Mesenchymal stem cell (in vitro differentiated cells and primary cell): ENCODE measurements around the gene ZNF440.
"Not testable (repeated sequence)": the region's sequence is repeated elsewhere in the genome, so short reads cannot be mapped to it uniquely, and the experiment has no call there.

ENCODE experiments used
- DNase-seq: peaks from one replicate; pipeline ENCODE4 v3.0.0-alpha.2; 2013
- H2AFZ ChIP-seq: one replicate; pipeline ENCODE4 v1.6.1; 2013; ENCODE audit warnings: low read depth, mild to moderate bottlenecking, control low read depth, inconsistent platforms, low read length, moderate library complexity
- H2AK5ac ChIP-seq: 2 replicates; pipeline ENCODE4 v1.6.1; 2013; ENCODE audit warnings: low read length, moderate library complexity, mild to moderate bottlenecking, inconsistent platforms; ENCODE audit not compliant: severe bottlenecking
- H2BK120ac ChIP-seq: one replicate; pipeline ENCODE4 v1.6.1; 2013; ENCODE audit warnings: low read depth, mild to moderate bottlenecking, inconsistent platforms, low read length, moderate library complexity
- H2BK12ac ChIP-seq, 2 experiments: one replicate each; pipeline ENCODE4 v1.6.1; 2013; ENCODE audit warnings: inconsistent platforms in 2 of 2, low read length in 2 of 2, mild to moderate bottlenecking in 2 of 2, moderate library complexity in 2 of 2, control low read depth in 1 of 2
- H2BK15ac ChIP-seq: one replicate; pipeline ENCODE4 v1.6.1; 2013; ENCODE audit warnings: mild to moderate bottlenecking, low read depth, inconsistent platforms; ENCODE audit not compliant: poor library complexity, severe bottlenecking
- H2BK5ac ChIP-seq: 2 replicates; pipeline ENCODE4 v1.6.1; 2013; ENCODE audit warnings: low read depth, mild to moderate bottlenecking, low read length, control low read depth, inconsistent platforms; ENCODE audit not compliant: poor library complexity, severe bottlenecking
- H3K14ac ChIP-seq, 2 experiments: one replicate each; pipeline ENCODE4 v1.6.1; 2013; ENCODE audit warnings: inconsistent platforms in 2 of 2, low read length in 2 of 2, control low read depth in 1 of 2, mild to moderate bottlenecking in 1 of 2, moderate library complexity in 1 of 2
- H3K18ac ChIP-seq, 2 experiments: one replicate each; pipeline ENCODE4 v1.6.1; 2013; ENCODE audit warnings: inconsistent platforms in 2 of 2, low read length in 2 of 2, control low read depth in 1 of 2, low read depth in 1 of 2, mild to moderate bottlenecking in 1 of 2
- H3K23ac ChIP-seq, 2 experiments: one replicate each; pipeline ENCODE4 v1.6.1; 2013; ENCODE audit warnings: inconsistent platforms in 2 of 2, low read length in 2 of 2, mild to moderate bottlenecking in 2 of 2, moderate library complexity in 2 of 2, control low read depth in 1 of 2
- H3K27ac ChIP-seq: 2 replicates; pipeline ENCODE4 v1.5.1; 2013; ENCODE audit warnings: mild to moderate bottlenecking, moderate library complexity, low read length, control low read depth, inconsistent platforms; ENCODE audit not compliant: poor library complexity, severe bottlenecking
- H3K27me3 ChIP-seq, 2 experiments: 2 replicates each; pipeline versions ENCODE4 v1.6.1 to v1.7.0; 2013; ENCODE audit warnings: low read length in 2 of 2, mild to moderate bottlenecking in 2 of 2, moderate library complexity in 2 of 2, control low read depth in 1 of 2, inconsistent platforms in 1 of 2; ENCODE audit not compliant: control insufficient read depth in 1 of 2, insufficient read depth in 1 of 2
- H3K36me3 ChIP-seq, 2 experiments: 2 replicates each; pipeline versions ENCODE4 v1.6.1 to v1.7.0; 2013; ENCODE audit warnings: low read length in 2 of 2, control low read depth in 1 of 2, inconsistent platforms in 1 of 2, low read depth in 1 of 2, mild to moderate bottlenecking in 1 of 2; ENCODE audit not compliant: insufficient read depth in 2 of 2, control insufficient read depth in 1 of 2
- H3K4ac ChIP-seq, 2 experiments: one replicate each; pipeline ENCODE4 v1.6.1; 2013; ENCODE audit warnings: inconsistent platforms in 2 of 2, low read length in 2 of 2, mild to moderate bottlenecking in 2 of 2, moderate library complexity in 2 of 2, control low read depth in 1 of 2, low read depth in 1 of 2
- H3K4me1 ChIP-seq: 2 replicates; pipeline ENCODE4 v1.6.1; 2013; ENCODE audit warnings: low read depth, low read length, control low read depth; ENCODE audit not compliant: control insufficient read depth, insufficient read depth
- H3K4me2 ChIP-seq: 2 replicates; pipeline ENCODE4 v1.6.1; 2013; ENCODE audit warnings: low read length, mild to moderate bottlenecking, inconsistent platforms; ENCODE audit not compliant: poor library complexity, severe bottlenecking
- H3K4me3 ChIP-seq, 2 experiments: 2 replicates each; pipeline versions ENCODE4 v1.5.1 to v1.7.0; 2013; ENCODE audit warnings: low read length in 2 of 2, mild to moderate bottlenecking in 2 of 2, control low read depth in 1 of 2, low read depth in 1 of 2; ENCODE audit not compliant: insufficient read depth in 1 of 2
- H3K79me1 ChIP-seq: replicated peaks from 2 replicates; pipeline ENCODE4 v1.6.1; 2013; ENCODE audit warnings: mild to moderate bottlenecking, control low read depth, low read length, inconsistent platforms; ENCODE audit not compliant: poor library complexity, severe bottlenecking
- H3K9ac ChIP-seq: 2 replicates; pipeline ENCODE4 v1.7.0; 2013; ENCODE audit warnings: mild to moderate bottlenecking, low read length, moderate library complexity
- H3K9me3 ChIP-seq: 2 replicates; pipeline ENCODE4 v1.7.0; 2013; ENCODE audit warnings: mild to moderate bottlenecking, low read length; ENCODE audit not compliant: control insufficient read depth
- H4K8ac ChIP-seq: one replicate; pipeline ENCODE4 v1.6.1; 2013; ENCODE audit warnings: inconsistent platforms, mild to moderate bottlenecking, low read length, moderate library complexity
- H4K91ac ChIP-seq: one replicate; pipeline ENCODE4 v1.6.1; 2013; ENCODE audit warnings: mild to moderate bottlenecking, low read length, inconsistent platforms
- WGBS: methylation state at CpG from one replicate; pipeline ENCODE4 v1.1.7; 2013; ENCODE audit warnings: mixed read lengths; 5-methylcytosine and 5-hydroxymethylcytosine counted together

The ZNF440 gene

GRCh38 chr19:11843722-11844121 lies 29.6 kb downstream of the ZNF440 start:
- H2BK120ac ChIP-seq = no peak overlapping the region
- H3K9me3 ChIP-seq = peaks cover 3% of the 10 kb centered on the region
- no peaks in the 10 kb centered on the region for H3K27me3 ChIP-seq
- no peak overlapping the region for H4K91ac ChIP-seq
- no peak overlapping the region for H3K4ac ChIP-seq
- no peak overlapping the region for H3K18ac ChIP-seq
- H3K4me2 ChIP-seq = no peak overlapping the region
- no peaks in the 10 kb centered on the region for H3K4me1 ChIP-seq
- no peak overlapping the region for H2BK15ac ChIP-seq
- H3K27ac ChIP-seq = no peak overlapping the region
- no peak overlapping the region for H3K9ac ChIP-seq
- no peak for DNase-seq
- H3K23ac ChIP-seq = no peak overlapping the region
- H3K14ac ChIP-seq = no peak overlapping the region
- H3K36me3 ChIP-seq = no peaks in the 10 kb centered on the region
- no peak overlapping the region for H3K4me3 ChIP-seq
- WGBS = 70% methylated on average over 2 of the region's 2 CpGs
- no peak overlapping the region for H4K8ac ChIP-seq
- H3K79me1 ChIP-seq = no peaks in the 10 kb centered on the region
- H2AFZ ChIP-seq = no peak overlapping the region
- H2BK12ac ChIP-seq = no peak overlapping the region
- no peak overlapping the region for H2BK5ac ChIP-seq
- H2AK5ac ChIP-seq = no peak overlapping the region

- H3K27ac ChIP-seq, H3K36me3 ChIP-seq, H3K14ac ChIP-seq, H2BK12ac ChIP-seq, H3K4me2 ChIP-seq, H3K9ac ChIP-seq, H3K27me3 ChIP-seq, H4K91ac ChIP-seq, H2BK5ac ChIP-seq, H3K18ac ChIP-seq, H3K4me3 ChIP-seq, H3K79me1 ChIP-seq, H2AFZ ChIP-seq, H4K8ac ChIP-seq, H3K4me1 ChIP-seq, H3K23ac ChIP-seq, H2BK120ac ChIP-seq, H2AK5ac ChIP-seq, DNase-seq, H3K9me3 ChIP-seq, H3K4ac ChIP-seq, H2BK15ac ChIP-seq: not testable (repeated sequence)
- WGBS = 77% methylated on average over 6 of the region's 6 CpGs
These were observed 33.5 kb downstream of the ZNF440 start for GRCh38 chr19:11847615-11848014.

DNA sequence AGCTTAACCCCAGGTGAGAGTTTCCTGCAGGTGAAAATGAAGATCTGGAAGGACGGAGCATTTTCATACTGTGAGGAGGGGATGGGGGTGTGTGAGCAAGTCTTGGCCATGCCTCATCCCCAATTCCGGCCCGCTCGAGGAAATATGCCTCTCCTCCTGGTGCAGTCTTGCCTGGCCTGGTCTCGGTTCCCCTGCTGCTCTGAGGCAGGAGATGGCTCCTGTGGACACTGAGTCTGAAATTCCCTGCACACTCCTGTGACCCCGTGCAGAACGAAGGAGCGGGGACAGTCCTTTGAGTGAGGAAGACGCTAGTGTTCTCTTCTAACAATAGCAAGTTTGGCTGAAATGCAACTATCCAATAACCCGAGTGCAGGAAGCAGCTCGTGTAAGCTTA lies 34.1 kb downstream of the ZNF440 start:
- Histone ChIP-seq H3K4me3 (peak overlapping the region in 1 of 2 experiments; percentile 77), H3K27ac (no peak overlapping the region), H3K27me3 (no peaks in the 10 kb centered on the region), H3K9ac (no peak overlapping the region), H3K4ac (no peak overlapping the region), H3K9me3 (peaks cover 2% of the 10 kb centered on the region), H3K4me1 (no peaks in the 10 kb centered on the region), H2BK120ac (no peak overlapping the region), H2BK12ac (no peak overlapping the region), H3K79me1 (no peaks in the 10 kb centered on the region), H2AK5ac (no peak overlapping the region), H3K14ac (peak overlapping the region in 1 of 2 experiments; percentile 41), H3K4me2 (no peak overlapping the region), H4K8ac (no peak overlapping the region), H4K91ac (no peak overlapping the region), H2BK15ac (no peak overlapping the region), H3K36me3 (no peaks in the 10 kb centered on the region), H3K23ac (no peak overlapping the region), H2BK5ac (no peak overlapping the region), H2AFZ (no peak overlapping the region), H3K18ac (no peak overlapping the region)
- WGBS = 91% methylated on average over 11 of the region's 11 CpGs
- DNase-seq = no peak

DNA sequence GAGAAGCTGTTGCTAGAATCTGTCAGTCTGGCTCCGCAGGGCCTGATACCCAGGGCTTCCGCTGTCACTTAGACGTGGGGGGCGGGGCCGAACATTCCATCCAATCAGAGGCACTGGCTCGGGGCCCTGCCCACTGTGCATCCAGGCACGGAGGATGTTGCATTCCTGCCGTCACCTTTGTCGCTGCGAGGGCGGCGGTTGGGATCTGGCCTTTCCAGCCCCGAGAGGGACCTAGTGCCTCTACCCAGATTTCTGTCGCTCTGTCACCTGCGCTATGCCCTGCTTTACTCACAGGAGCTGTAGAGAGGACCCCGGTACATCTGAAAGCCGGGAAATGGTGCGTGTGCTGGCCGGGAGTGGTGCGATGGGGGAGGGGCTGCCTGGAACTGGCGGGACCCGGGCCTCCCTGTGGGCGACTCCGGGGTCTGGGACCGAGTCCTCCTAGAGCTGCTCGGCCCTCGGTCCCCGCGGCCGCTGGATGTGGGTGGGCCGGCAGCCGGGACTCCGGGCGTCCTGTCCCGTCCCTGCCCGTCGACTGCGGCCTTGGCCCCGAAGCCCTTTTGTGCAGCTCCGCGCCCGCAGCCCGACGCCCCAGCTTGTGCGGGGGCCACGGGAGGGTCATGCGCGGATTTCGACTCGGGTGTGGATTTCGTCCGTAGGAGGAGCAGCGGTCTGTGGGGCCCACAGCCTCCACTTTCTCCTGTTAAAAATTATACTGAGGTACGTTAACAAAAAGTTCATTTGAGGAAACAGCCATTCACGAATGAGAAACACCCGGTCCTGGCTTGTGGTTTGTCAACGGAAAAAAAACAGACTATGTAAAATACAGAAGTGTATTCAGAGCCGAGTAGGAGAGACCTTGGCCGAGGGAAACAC lies 34.8 kb downstream of the ZNF440 start, which contains the start of gene ZNF439:
TSS of gene ZNF439 (plus strand) at position 133 of the 876 bp plus-strand sequence. CDS start at position 275, 142 bp downstream.
- Histone ChIP-seq H3K4me3 (peak within 1 kb of the TSS in 1 of 2 experiments; percentile 77), H2AK5ac (no peak within 1 kb of the TSS), H3K79me1 (no peaks in the 10 kb centered on the region)

More for the DNA sequence above, 34.8 kb downstream of the ZNF440 start, which contains the start of gene ZNF439:
- no peaks in the 10 kb centered on the region for H3K4me1 ChIP-seq
- H3K9me3 ChIP-seq = peaks cover 2% of the 10 kb centered on the region
- H2BK5ac ChIP-seq = peak within 1 kb of the TSS; percentile 14
- no peak within 1 kb of the TSS for H2AFZ ChIP-seq
- H3K36me3 ChIP-seq = no peaks in the 10 kb centered on the region
- peak within 1 kb of the TSS in 1 of 2 experiments; percentile 41 for H3K14ac ChIP-seq
- H4K91ac ChIP-seq = no peak within 1 kb of the TSS
- H2BK15ac ChIP-seq = no peak within 1 kb of the TSS
- no peak within 1 kb of the TSS for H2BK120ac ChIP-seq
- no peak within 1 kb of the TSS for H3K4ac ChIP-seq
- no peak within 1 kb of the TSS for H2BK12ac ChIP-seq
- peak within 1 kb of the TSS; percentile 52 for H3K9ac ChIP-seq
- H4K8ac ChIP-seq = no peak within 1 kb of the TSS
- H3K23ac ChIP-seq = no peak within 1 kb of the TSS
- no peak within 1 kb of the TSS for H3K27ac ChIP-seq
- no peak within 1 kb of the TSS for H3K4me2 ChIP-seq
- no peak within 1 kb of the TSS for H3K18ac ChIP-seq
- no peaks in the 10 kb centered on the region for H3K27me3 ChIP-seq
- 89% methylated on average over 58 of the region's 59 CpGs for WGBS
- no peak for DNase-seq
